IMR-90 (cell line): Measurements from ENCODE around the gene SPANXN1. TPM values are rescaled to one million over a fixed set of nuclear protein-coding genes. Genes with fewer than 3 reads are reported as not detected.
"Not testable (repeated sequence)": the region's sequence is repeated elsewhere in the genome, so short reads cannot be mapped to it uniquely, and the experiment has no call there.

Experiments
- ATAC-seq: fragments of 200-7000 bp; cut with Tn5 transposase; 2 replicates; pipeline ENCODE4 v1.9.1; 2020; ENCODE audit warnings: low read depth, mild to moderate bottlenecking, moderate library complexity
- Bru-seq: library from RNA; stranded (reverse); fragments of 400-500 nt; gene quantifications from one replicate; lab custom pipeline; 2021; lab: Mats Ljungman, UMichigan
- BruChase-seq, 2 experiments: library from RNA; stranded (reverse); fragments of 400-500 nt; gene quantifications; one replicate each; lab custom pipeline; 2021; lab: Mats Ljungman, UMichigan
- BruUV-seq: library from RNA; stranded (reverse); fragments of 400-500 nt; replicated peaks from 2 replicates; lab custom pipeline; 2021; lab: Mats Ljungman, UMichigan
- CTCF ChIA-PET: fragments of 300-600 bp; formaldehyde crosslinking; extraction: SDS; loops from one replicate; lab custom pipeline; 2021; ENCODE audit warnings: antibody characterized with exemption; lab: Yijun Ruan, JAX
- POLR2A ChIA-PET: fragments of 300-600 bp; sonication (Branson Sonifier 250); formaldehyde crosslinking; loops from one replicate; lab custom pipeline; 2022; ENCODE audit warnings: antibody characterized with exemption; ENCODE audit not compliant: unreplicated experiment; lab: Charles Lee
- DNase-seq: peaks from one replicate; pipeline ENCODE4 v3.0.0; 2013
- H2AFZ ChIP-seq: replicated peaks from 2 replicates; pipeline ENCODE3; 2013; ENCODE audit warnings: low read length, mild to moderate bottlenecking; ENCODE audit not compliant: poor library complexity
- H2AK5ac ChIP-seq: 2 replicates; pipeline ENCODE4 v1.6.1; 2013; ENCODE audit warnings: low read depth, low read length, inconsistent platforms
- H2AK9ac ChIP-seq: replicated peaks from 2 replicates; pipeline ENCODE3; 2013; ENCODE audit warnings: mild to moderate bottlenecking, low read depth, low read length, moderate library complexity; ENCODE audit not compliant: poor library complexity
- H2BK120ac ChIP-seq: 2 replicates; pipeline ENCODE4 v1.6.1; 2013; ENCODE audit warnings: low read depth, low read length, inconsistent platforms
- H2BK15ac ChIP-seq: 3 replicates; pipeline ENCODE4 v1.6.1; 2013; ENCODE audit warnings: low read depth, low read length, inconsistent platforms
- H2BK20ac ChIP-seq: 2 replicates; pipeline ENCODE4 v1.6.1; 2013; ENCODE audit warnings: low read depth, mild to moderate bottlenecking, inconsistent platforms, low read length, moderate library complexity
- H2BK5ac ChIP-seq: 2 replicates; pipeline ENCODE4 v1.6.1; 2013; ENCODE audit warnings: mild to moderate bottlenecking, low read depth, low read length, inconsistent platforms; ENCODE audit not compliant: poor library complexity, severe bottlenecking
- H3K14ac ChIP-seq: replicated peaks from 2 replicates; pipeline ENCODE4 v1.6.1; 2013; ENCODE audit warnings: low read depth, low read length, inconsistent platforms
- H3K18ac ChIP-seq: 2 replicates; pipeline ENCODE4 v1.6.1; 2013; ENCODE audit warnings: low read depth, low read length, control low read depth
- H3K23ac ChIP-seq: 2 replicates; pipeline ENCODE4 v1.6.1; 2013; ENCODE audit warnings: low read depth, low read length, inconsistent platforms
- H3K27ac ChIP-seq: 2 replicates; pipeline ENCODE4 v1.5.1; 2013; ENCODE audit warnings: mild to moderate bottlenecking, control low read depth, low read length; ENCODE audit not compliant: insufficient read depth
- H3K27me3 ChIP-seq: 2 replicates; pipeline ENCODE4 v1.6.1; 2013; ENCODE audit warnings: low read length; ENCODE audit not compliant: control insufficient read depth, insufficient read depth
- H3K36me3 ChIP-seq: 2 replicates; pipeline ENCODE4 v1.6.1; 2013; ENCODE audit warnings: low read length, mixed read lengths; ENCODE audit not compliant: control insufficient read depth, insufficient read depth
- H3K4ac ChIP-seq: 2 replicates; pipeline ENCODE4 v1.6.1; 2013; ENCODE audit warnings: low read depth, low read length, inconsistent platforms
- H3K4me1 ChIP-seq: 2 replicates; pipeline ENCODE4 v1.6.1; 2013; ENCODE audit warnings: low read length, mixed read lengths; ENCODE audit not compliant: control insufficient read depth, insufficient read depth
- H3K4me2 ChIP-seq: 2 replicates; pipeline ENCODE4 v1.6.1; 2013; ENCODE audit warnings: low read depth, mild to moderate bottlenecking, control low read depth, low read length, moderate library complexity
- H3K4me3 ChIP-seq: 2 replicates; pipeline ENCODE4 v1.5.1; 2013; ENCODE audit warnings: low read depth, mild to moderate bottlenecking, control low read depth, low read length, moderate library complexity; ENCODE audit not compliant: insufficient read depth
- H3K56ac ChIP-seq: 2 replicates; pipeline ENCODE4 v1.6.1; 2013; ENCODE audit warnings: low read length, inconsistent platforms; ENCODE audit not compliant: insufficient read depth; ENCODE audit errors: extremely low read depth
- H3K79me1 ChIP-seq, 2 experiments: 2 replicates each; pipeline ENCODE4 v1.6.1; 2013; ENCODE audit warnings: low read length in 2 of 2, inconsistent platforms in 1 of 2, low read depth in 1 of 2
- H3K9ac ChIP-seq: 2 replicates; pipeline ENCODE4 v1.6.1; 2013; ENCODE audit warnings: low read depth, low read length, control low read depth
- H3K9me1 ChIP-seq: 2 replicates; pipeline ENCODE4 v1.6.1; 2013; ENCODE audit warnings: low read length, inconsistent platforms; ENCODE audit not compliant: insufficient read depth
- H3K9me3 ChIP-seq: 2 replicates; pipeline ENCODE4 v1.6.1; 2013; ENCODE audit warnings: low read length; ENCODE audit not compliant: control insufficient read depth, insufficient read depth
- H4K20me1 ChIP-seq: 2 replicates; pipeline ENCODE4 v1.6.1; 2013; ENCODE audit warnings: low read length, inconsistent platforms; ENCODE audit not compliant: insufficient read depth
- H4K5ac ChIP-seq: 2 replicates; pipeline ENCODE4 v1.6.1; 2013; ENCODE audit warnings: mild to moderate bottlenecking, low read depth, low read length, control low read depth
- H4K8ac ChIP-seq, 2 experiments: 2 replicates each; pipeline ENCODE4 v1.6.1; 2013; ENCODE audit warnings: low read depth in 2 of 2, low read length in 2 of 2, control low read depth in 1 of 2, inconsistent platforms in 1 of 2
- H4K91ac ChIP-seq: 2 replicates; pipeline ENCODE4 v1.6.1; 2013; ENCODE audit warnings: low read depth, low read length, inconsistent platforms; ENCODE audit not compliant: insufficient read depth
- WGBS, 2 experiments: methylation state at CpG; one replicate each; pipeline versions ENCODE4 v1.1.5 to v1.1.7; 2013; ENCODE audit warnings: missing lambda C conversion rate in 2 of 2; ENCODE audit not compliant: insufficient read length in 1 of 2; ENCODE audit errors: extremely low coverage in 2 of 2; 5-methylcytosine and 5-hydroxymethylcytosine counted together
- dilution Hi-C: fragments of 300-500 bp; cut with HindIII; formaldehyde crosslinking; loops from one replicate; pipeline ENCODE4 v1.14.3; 2018; ENCODE audit warnings: low sequenced_read_pairs; ENCODE audit not compliant: unreplicated experiment
- in situ Hi-C: fragments of 300-500 bp; cut with MboI; formaldehyde crosslinking; loops from 3 replicates; pipeline ENCODE4 v1.14.3; 2019; ENCODE audit warnings: low sequenced_read_pairs, inconsistent platforms, mixed read lengths
- intact Hi-C: fragments of 100-400 bp; cut with micrococcal nuclease; formaldehyde crosslinking; loops from 2 replicates; pipeline ENCODE4 v1.10.0; 2022
- long read RNA-seq: library from polyadenylated mRNA; unstranded; transcript quantifications from one replicate; pipeline ENCODE4 v2.0.0, GENCODE V29; 2021; ENCODE audit not compliant: unreplicated experiment
- polyA plus RNA-seq, 3 experiments: library from polyadenylated mRNA; depleted of rRNA; stranded (reverse); fragments of >200 nt; gene quantifications; 2 replicates each; pipeline ENCODE4 v1.2.3, GENCODE V29; 2012; ENCODE audit warnings: low replicate concordance in 1 of 3
- total RNA-seq: library from RNA; depleted of rRNA; stranded (reverse); fragments of >200 nt; gene quantifications from 2 replicates; pipeline ENCODE4 v1.2.3, GENCODE V29; 2012; rRNA removed

The SPANXN1 gene, protein sequence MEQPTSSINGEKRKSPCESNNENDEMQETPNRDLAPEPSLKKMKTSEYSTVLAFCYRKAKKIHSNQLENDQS
- total RNA-seq (not detected in 2 replicates), polyA plus RNA-seq (2012; rRNA removed) (not detected in 2 replicates), Bru-seq, nascent RNA (not detected), BruChase-seq, experiment 1, labeled RNA remaining after a 6-hour chase (not detected), BruChase-seq, experiment 2, labeled RNA remaining after a 2-hour chase (not detected)
- not detected in 2 replicates for polyA plus RNA-seq (2012; cell fraction: cytosol; rRNA removed)
- not detected in 2 replicates for polyA plus RNA-seq (2012; cell fraction: nucleus; rRNA removed; ENCODE audit: low replicate concordance)
- long read RNA-seq: 0 reads

DNA sequence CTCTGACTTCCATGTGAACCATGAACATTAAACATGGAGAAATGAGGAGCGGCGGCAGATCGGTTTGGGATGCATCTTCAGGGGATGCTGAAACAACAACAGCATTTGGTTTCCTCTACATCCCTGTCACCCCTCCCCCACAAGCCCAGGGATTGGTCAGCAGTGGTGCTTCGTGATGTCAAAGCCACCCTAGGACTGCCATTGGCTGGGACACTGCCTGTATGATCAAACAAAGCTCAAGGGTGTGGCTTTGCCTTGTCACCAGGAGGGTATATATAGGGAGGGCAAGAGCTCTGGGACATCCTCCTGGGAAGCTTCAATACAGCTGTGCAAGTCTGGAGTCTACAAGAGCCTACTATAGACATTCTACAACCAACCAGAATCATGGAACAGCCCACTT is at the start of gene SPANXN1:
TSS of gene SPANXN1 (plus strand) at position 301 of the 400 bp plus-strand sequence. CDS start at position 385, 84 bp downstream.
- in situ Hi-C loops, DNase-seq, H4K8ac ChIP-seq, H3K36me3 ChIP-seq, H2BK5ac ChIP-seq, H3K4me1 ChIP-seq, H3K79me1 ChIP-seq, H3K4me2 ChIP-seq, H3K56ac ChIP-seq, POLR2A ChIA-PET, H2BK15ac ChIP-seq, H2AFZ ChIP-seq, H3K18ac ChIP-seq, H3K14ac ChIP-seq, H2AK9ac ChIP-seq, CTCF ChIA-PET, H2BK120ac ChIP-seq, dilution Hi-C loops, ATAC-seq, BruUV-seq, H4K5ac ChIP-seq, H3K4me3 ChIP-seq, H3K27me3 ChIP-seq, H3K9me3 ChIP-seq, H3K9me1 ChIP-seq, intact Hi-C loops, H3K4ac ChIP-seq, H4K20me1 ChIP-seq, H3K9ac ChIP-seq, H4K91ac ChIP-seq, H2BK20ac ChIP-seq, H2AK5ac ChIP-seq, H3K27ac ChIP-seq, H3K23ac ChIP-seq: not testable (repeated sequence)
- no CpG with 5 or more reads among the region's 4 CpGs for WGBS, 2 experiments
